GM18526 (cell line): Measurements from ENCODE around the gene PLXNA4.

ENCODE experiments used
- POLR2A ChIP-seq: IDR thresholded peaks from 3 replicates; pipeline ENCODE4 v1.6.1; 2011; ENCODE audit not compliant: insufficient read length; ENCODE audit errors: extremely low read depth

The PLXNA4 gene

GRCh38 chr7:132076301-132077035 is 499.8 kb downstream of the PLXNA4 start:
- no peak for TF ChIP-seq POLR2A

- TF ChIP-seq POLR2A = no peak
Measured at GRCh38 chr7:132075515-132075914, 500.8 kb downstream of the PLXNA4 start.

GRCh38 chr7:132073920-132074589 is 502.2 kb downstream of the PLXNA4 start:
- no peak for TF ChIP-seq POLR2A
